Lower leg skin (tissue), 4 donors: Measurements from ENCODE around the gene USP35. TPM values are rescaled to one million over a fixed set of nuclear protein-coding genes. Genes with fewer than 3 reads are reported as not detected.

Experiments used
- DNase-seq, 2 donors: peaks; one replicate each; pipeline ENCODE4 v3.0.0-alpha.2; 2019; ENCODE audit warnings: low spot score in 2 of 2
- H3K4me3 ChIP-seq: fragments of 200-600 bp; sonication (generic); 2 replicates; pipeline ENCODE4 v1.5.1; 2017; ENCODE audit warnings: mild to moderate bottlenecking, low read depth; ENCODE audit not compliant: poor library complexity, severe bottlenecking
- CTCF ChIP-seq, 3 donors: fragments of 450-650 bp; IDR thresholded peaks; one replicate each; pipeline ENCODE4 v1.5.1; 2016; ENCODE audit warnings: antibody characterized with exemption in 3 of 3, mild to moderate bottlenecking in 3 of 3, moderate library complexity in 2 of 3
- POLR2A ChIP-seq, 2 donors: fragments of 450-650 bp; IDR thresholded peaks; one replicate each; pipeline ENCODE4 v1.6.1; 2016 to 2017; ENCODE audit warnings: antibody characterized with exemption in 2 of 2, mild to moderate bottlenecking in 1 of 2, moderate library complexity in 1 of 2
- WGBS, 2 donors: methylation state at CpG; one replicate each; pipeline ENCODE4 v1.1.5; 2018; 5-methylcytosine and 5-hydroxymethylcytosine counted together
- intact Hi-C: fragments of 100-400 bp; cut with DNase I; formaldehyde crosslinking; loops from one replicate; pipeline ENCODE4 v1.15.0; 2023; ENCODE audit warnings: low total_unique reads
- total RNA-seq, 4 donors: library from RNA; depleted of rRNA; stranded (reverse); fragments of >200 nt; gene quantifications; one replicate each; pipeline ENCODE4 v1.1.0, GENCODE V29; 2016

USP35 gene
- total RNA-seq, 4 donors from 2014 or later = 3.0 to 4.0 (median 3.5) TPM

GRCh38 chr11:78257654-78258053 lies 68.9 kb downstream of the USP35 start:
- TF ChIP-seq POLR2A (IDR thresholded peaks at IDR 0.05) (no peak), CTCF (IDR thresholded peaks at IDR 0.05) (no peak)
- intact Hi-C loops = no loop called here
- DNase-seq = no peak
- WGBS, 2 donors = 93 to 94% methylated on average over 3 of the region's 3 CpGs
- no peak overlapping the region for H3K4me3 ChIP-seq

- TF ChIP-seq POLR2A (IDR thresholded peaks at IDR 0.05) (no peak), CTCF (IDR thresholded peaks at IDR 0.05) (no peak)
- 81 to 88% methylated on average over 8 of the region's 8 CpGs for WGBS, 2 donors
- intact Hi-C loops = no loop called here
- no peak overlapping the region for H3K4me3 ChIP-seq
- DNase-seq = no peak
Measured at GRCh38 chr11:78259777-78260487, 71.2 kb downstream of the USP35 start.

- no peak for DNase-seq
- no peak for TF ChIP-seq POLR2A (IDR thresholded peaks at IDR 0.05)
- TF ChIP-seq CTCF (IDR thresholded peaks at IDR 0.05) = no peak
- intact Hi-C loops = no loop called here
- whole genome bisulfite sequencing, 2 donors = 66 to 72% methylated on average over 4 of the region's 4 CpGs
- no peak overlapping the region for H3K4me3 ChIP-seq
Measured at GRCh38 chr11:78261367-78261766, 72.6 kb downstream of the USP35 start.

- H3K4me3 ChIP-seq = no peak overlapping the region
- 86 to 89% methylated on average over 4 of the region's 4 CpGs for WGBS, 2 donors
- intact Hi-C loops = no loop called here
- TF ChIP-seq CTCF (IDR thresholded peaks at IDR 0.05) = no peak
- no peak for TF ChIP-seq POLR2A (IDR thresholded peaks at IDR 0.05)
- no peak for DNase-seq
Measured at GRCh38 chr11:78261828-78262227, 73.1 kb downstream of the USP35 start.

DNA sequence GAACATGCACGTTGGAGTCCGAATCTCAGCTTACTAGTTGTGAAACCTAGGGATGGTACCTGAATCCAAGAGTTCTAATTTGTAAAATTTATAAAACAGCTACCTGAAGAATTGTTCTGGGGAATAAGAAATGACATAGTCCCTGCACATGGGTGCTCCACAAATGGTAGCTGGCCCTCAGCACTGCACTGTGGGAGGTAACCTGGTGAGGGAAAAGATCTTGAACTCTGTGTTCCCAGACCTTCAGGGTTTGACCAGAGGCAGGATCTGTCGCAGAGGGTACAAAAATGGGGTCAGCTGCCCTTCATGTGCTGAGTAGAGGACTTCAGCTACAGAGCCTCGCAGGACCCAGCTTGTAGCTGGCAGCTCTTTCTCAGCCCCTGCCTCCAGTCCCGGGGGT lies 73.5 kb downstream of the USP35 start:
- WGBS, 2 donors = 79 to 81% methylated on average over 5 of the region's 5 CpGs
- no peak overlapping the region for H3K4me3 ChIP-seq
- TF ChIP-seq POLR2A (IDR thresholded peaks at IDR 0.05) (no peak), CTCF (IDR thresholded peaks at IDR 0.05) (no peak)
- intact Hi-C loops = no loop called here
- no peak for DNase-seq

GRCh38 chr11:78262691-78263090 lies 74.0 kb downstream of the USP35 start:
- no peak for DNase-seq
- TF ChIP-seq CTCF (IDR thresholded peaks at IDR 0.05) (no peak), POLR2A (IDR thresholded peaks at IDR 0.05) (no peak)
- no peak overlapping the region for H3K4me3 ChIP-seq
- intact Hi-C loops = no loop called here
